H9 (cell line): ENCODE measurements around the gene REV1. TPM values are rescaled to one million over a fixed set of nuclear protein-coding genes. Genes with fewer than 3 reads are reported as not detected.

Experiments used
- DNase-seq: peaks from one replicate; pipeline ENCODE4 v3.0.0-alpha.2; 2017
- H2AFZ ChIP-seq: one replicate; pipeline ENCODE4 v1.6.1; 2013; ENCODE audit warnings: mild to moderate bottlenecking, low read length, control low read depth, moderate library complexity
- H2AK5ac ChIP-seq: 2 replicates; pipeline ENCODE4 v1.6.1; 2013; ENCODE audit warnings: low read length, control low read depth, mixed read lengths; ENCODE audit not compliant: insufficient read length
- H2BK120ac ChIP-seq: one replicate; pipeline ENCODE4 v1.6.1; 2013; ENCODE audit warnings: low read depth, mild to moderate bottlenecking, low read length, control low read depth, inconsistent platforms; ENCODE audit not compliant: poor library complexity, severe bottlenecking
- H2BK12ac ChIP-seq: 2 replicates; pipeline ENCODE4 v1.6.1; 2013; ENCODE audit warnings: low read length, control low read depth, mixed read lengths, low read depth; ENCODE audit not compliant: insufficient read length
- H2BK15ac ChIP-seq: 2 replicates; pipeline ENCODE4 v1.6.1; 2013; ENCODE audit warnings: low read depth, low read length, control low read depth
- H2BK20ac ChIP-seq: one replicate; pipeline ENCODE4 v1.6.1; 2013; ENCODE audit warnings: low read depth, mild to moderate bottlenecking, low read length, control low read depth, inconsistent platforms; ENCODE audit not compliant: poor library complexity, severe bottlenecking
- H2BK5ac ChIP-seq: 2 replicates; pipeline ENCODE4 v1.6.1; 2013; ENCODE audit warnings: low read length, control low read depth, mixed read lengths; ENCODE audit not compliant: insufficient read length
- H3K14ac ChIP-seq: 2 replicates; pipeline ENCODE4 v1.6.1; 2013; ENCODE audit warnings: low read length, control low read depth; ENCODE audit not compliant: insufficient read depth
- H3K18ac ChIP-seq: 2 replicates; pipeline ENCODE4 v1.6.1; 2013; ENCODE audit warnings: low read depth, mild to moderate bottlenecking, mixed read lengths, low read length, control low read depth; ENCODE audit not compliant: insufficient read length
- H3K23ac ChIP-seq: 2 replicates; pipeline ENCODE4 v1.6.1; 2013; ENCODE audit warnings: low read length, control low read depth, mixed read lengths, low read depth; ENCODE audit not compliant: insufficient read length
- H3K23me2 ChIP-seq: 2 replicates; pipeline ENCODE4 v1.6.1; 2013; ENCODE audit warnings: low read depth, mild to moderate bottlenecking, mixed read lengths, low read length, control low read depth; ENCODE audit not compliant: insufficient read length, poor library complexity, severe bottlenecking
- H3K27ac ChIP-seq: 2 replicates; pipeline ENCODE4 v1.5.1; 2013; ENCODE audit warnings: low read length, control low read depth, mixed read lengths, low read depth; ENCODE audit not compliant: insufficient read length
- H3K27me3 ChIP-seq: 2 replicates; pipeline ENCODE4 v1.6.1; 2013; ENCODE audit warnings: low read length, control low read depth, inconsistent platforms; ENCODE audit not compliant: insufficient read depth
- H3K4ac ChIP-seq: 2 replicates; pipeline ENCODE4 v1.6.1; 2013; ENCODE audit warnings: low read depth, mild to moderate bottlenecking, control low read depth, inconsistent platforms, low read length, moderate library complexity
- H3K4me1 ChIP-seq: 2 replicates; pipeline ENCODE4 v1.6.1; 2013; ENCODE audit warnings: low read length, control low read depth, inconsistent platforms; ENCODE audit not compliant: insufficient read depth
- H3K4me2 ChIP-seq: 2 replicates; pipeline ENCODE4 v1.6.1; 2013; ENCODE audit warnings: low read length, control low read depth, mixed read lengths; ENCODE audit not compliant: insufficient read length, insufficient read depth
- H3K56ac ChIP-seq: 2 replicates; pipeline ENCODE4 v1.6.1; 2013; ENCODE audit warnings: low read depth, mild to moderate bottlenecking, mixed read lengths, low read length, control low read depth; ENCODE audit not compliant: insufficient read length
- H3K79me1 ChIP-seq: 2 replicates; pipeline ENCODE4 v1.6.1; 2013; ENCODE audit warnings: low read depth, mild to moderate bottlenecking, moderate library complexity, low read length, control low read depth, inconsistent platforms; ENCODE audit not compliant: insufficient read depth, poor library complexity, severe bottlenecking
- H3K79me2 ChIP-seq: 2 replicates; pipeline ENCODE4 v1.6.1; 2013; ENCODE audit warnings: low read length, control low read depth, inconsistent platforms; ENCODE audit not compliant: insufficient read depth
- H3K9ac ChIP-seq: 2 replicates; pipeline ENCODE4 v1.6.1; 2013; ENCODE audit warnings: low read length, control low read depth, mixed read lengths; ENCODE audit not compliant: insufficient read length; ENCODE audit errors: extremely low read depth
- H3K9me3 ChIP-seq: one replicate; pipeline ENCODE4 v1.6.1; 2013; ENCODE audit warnings: low read depth, low read length, inconsistent platforms; ENCODE audit not compliant: control insufficient read depth
- H3T11ph ChIP-seq: one replicate; pipeline ENCODE4 v1.6.1; 2013; ENCODE audit warnings: mild to moderate bottlenecking, low read length, control low read depth, inconsistent platforms
- H4K20me1 ChIP-seq: one replicate; pipeline ENCODE4 v1.6.1; 2013; ENCODE audit not compliant: control insufficient read depth, insufficient read length, insufficient read depth
- H4K5ac ChIP-seq: 2 replicates; pipeline ENCODE4 v1.6.1; 2013; ENCODE audit warnings: low read depth, mild to moderate bottlenecking, mixed read lengths, low read length, control low read depth; ENCODE audit not compliant: insufficient read length
- H4K8ac ChIP-seq: replicated peaks from 2 replicates; pipeline ENCODE4 v1.6.1; 2013; ENCODE audit warnings: low read length, control low read depth, mixed read lengths, low read depth; ENCODE audit not compliant: insufficient read length
- H4K91ac ChIP-seq: 2 replicates; pipeline ENCODE4 v1.6.1; 2013; ENCODE audit warnings: low read depth, mild to moderate bottlenecking, moderate library complexity, mixed read lengths, low read length, control low read depth; ENCODE audit not compliant: insufficient read length
- H3K27ac Mint-ChIP-seq, 3 experiments: 2 replicates in 2 of 3; 3 replicates in 1 of 3; pipeline ENCODE4 v1.8.0; 2020 to 2021; ENCODE audit warnings: mixed read lengths in 3 of 3, mild to moderate bottlenecking in 1 of 3, moderate library complexity in 1 of 3
- H3K27me3 Mint-ChIP-seq: 2 replicates; pipeline ENCODE4 v1.8.0; 2021; ENCODE audit warnings: low read depth, mild to moderate bottlenecking, moderate library complexity, mixed read lengths
- H3K36me3 Mint-ChIP-seq, 3 experiments: 2 replicates in 2 of 3; 3 replicates in 1 of 3; pipeline ENCODE4 v1.8.0; 2020 to 2021; ENCODE audit warnings: low read depth in 3 of 3, mixed read lengths in 3 of 3; ENCODE audit not compliant: insufficient read depth in 1 of 3
- H3K4me1 Mint-ChIP-seq, 2 experiments: 2 replicates each; pipeline ENCODE4 v1.8.0; 2020; ENCODE audit warnings: mixed read lengths in 2 of 2
- H3K4me3 Mint-ChIP-seq, 2 experiments: 2 replicates in 1 of 2; 3 replicates in 1 of 2; pipeline ENCODE4 v1.8.0; 2020 to 2021; ENCODE audit warnings: mild to moderate bottlenecking in 2 of 2, mixed read lengths in 2 of 2, moderate library complexity in 1 of 2
- H3K9me3 Mint-ChIP-seq, 2 experiments: 2 replicates in 1 of 2; 3 replicates in 1 of 2; pipeline ENCODE4 v1.8.0; 2020; ENCODE audit warnings: mild to moderate bottlenecking in 2 of 2, mixed read lengths in 2 of 2, moderate library complexity in 1 of 2
- CTCF ChIP-seq: fragments of 200-600 bp; sonication (generic); conservative IDR thresholded peaks from 3 replicates; pipeline ENCODE4 v1.8.0; 2021; ENCODE audit warnings: antibody characterized with exemption, mild to moderate bottlenecking
- WGBS: extraction: QIAGEN DNeasy Blood & Tissue Kit; methylation state at CpG from one replicate; pipeline ENCODE4 v1.1.7; 2013; ENCODE audit warnings: missing lambda C conversion rate, low lambda C conversion rate, mixed read lengths; ENCODE audit not compliant: insufficient read length; ENCODE audit errors: extremely low coverage; 5-methylcytosine and 5-hydroxymethylcytosine counted together
- total RNA-seq: library from RNA; stranded (reverse); gene quantifications from 2 replicates; pipeline ENCODE4 v1.2.1, GENCODE V29; 2021

REV1 gene
- total RNA-seq, 1 experiment from 2014 or later = 41.6 TPM

GRCh38 chr2:99420031-99420430, 69.8 kb downstream of the REV1 start:
- no CpG with 5 or more reads among the region's 1 CpG for WGBS

More at GRCh38 chr2:99420031-99420430, 69.8 kb downstream of the REV1 start:
- H2BK15ac ChIP-seq = no peak overlapping the region
- Mint-ChIP-seq H3K4me3 (no peak overlapping the region), H3K27me3 (no peaks in the 10 kb centered on the region), H3K27ac (no peak overlapping the region), H3K9me3 (no peaks in the 10 kb centered on the region), H3K36me3 (peaks cover 29 to 87% (median 67%) of the 10 kb centered on the region in 3 experiments), H3K4me1 (no peaks in the 10 kb centered on the region)
- H4K20me1 ChIP-seq = no peaks in the 10 kb centered on the region
- no peak overlapping the region for H3K56ac ChIP-seq
- H3K4me1 ChIP-seq = no peaks in the 10 kb centered on the region
- H3K4ac ChIP-seq = no peak overlapping the region
- H3K27me3 ChIP-seq = no peaks in the 10 kb centered on the region
- no peak overlapping the region for H3T11ph ChIP-seq
- no peaks in the 10 kb centered on the region for H3K23me2 ChIP-seq
- H2BK5ac ChIP-seq = no peak overlapping the region
- H3K9ac ChIP-seq = no peak overlapping the region
- no peak overlapping the region for H4K5ac ChIP-seq
- H3K79me1 ChIP-seq = no peaks in the 10 kb centered on the region
- H2AFZ ChIP-seq = no peak overlapping the region
- H3K18ac ChIP-seq = no peak overlapping the region
- no peak overlapping the region for H2BK20ac ChIP-seq
- no peak overlapping the region for H3K14ac ChIP-seq
- H3K4me2 ChIP-seq = no peak overlapping the region
- no peak overlapping the region for H2AK5ac ChIP-seq
- no peak overlapping the region for H4K91ac ChIP-seq
- H2BK120ac ChIP-seq = no peak overlapping the region
- H4K8ac ChIP-seq = no peak overlapping the region
- H3K23ac ChIP-seq = no peak overlapping the region
- H3K27ac ChIP-seq = no peak overlapping the region
- TF ChIP-seq CTCF = no peak
- no peak overlapping the region for H2BK12ac ChIP-seq
- H3K9me3 ChIP-seq = no peaks in the 10 kb centered on the region
- no peaks in the 10 kb centered on the region for H3K79me2 ChIP-seq
- DNase-seq = no peak
